HG03025 (cell line): ENCODE data around the gene HK2.
"Not testable (repeated sequence)": the region's sequence is repeated elsewhere in the genome, so short reads cannot be mapped to it uniquely, and the experiment has no call there.

Experiments used
- ATAC-seq: cut with Tn5 transposase; IDR thresholded peaks from one replicate; pipeline ENCODE4 v1.9.1; 2021; ENCODE audit warnings: mild to moderate bottlenecking, moderate library complexity; ENCODE audit not compliant: unreplicated experiment, low FRiP score

Gene HK2

GRCh38 chr2:74833418-74834233 lies at the start of gene HK2:
TSS of gene HK2 (plus strand) at chr2:74834127. CDS start at chr2:74834581, 454 bp downstream.
- peak; percentile 69 for ATAC-seq

- no peak for ATAC-seq
Measured at GRCh38 chr2:74789271-74789670, 44.7 kb upstream of the HK2 start.

- ATAC-seq: no peak
Measured at GRCh38 chr2:74792282-74792681, 41.6 kb upstream of the HK2 start.

GRCh38 chr2:74794878-74795277 lies 39.0 kb upstream of the HK2 start:
- ATAC-seq: not testable (repeated sequence)

- ATAC-seq: no peak
Measured at GRCh38 chr2:74806355-74806839, 27.5 kb upstream of the HK2 start.

- ATAC-seq: no peak
Measured at GRCh38 chr2:74806920-74807319, 27.0 kb upstream of the HK2 start.

GRCh38 chr2:74812787-74813590 lies 20.9 kb upstream of the HK2 start:
- no peak for ATAC-seq

GRCh38 chr2:74814102-74814501 lies 19.8 kb upstream of the HK2 start:
- ATAC-seq: no peak

- ATAC-seq: no peak
Measured at GRCh38 chr2:74815941-74816340, 18.0 kb upstream of the HK2 start.

- no peak for ATAC-seq
Measured at GRCh38 chr2:74816540-74817303, 17.2 kb upstream of the HK2 start.

GRCh38 chr2:74817304-74817675 lies 16.6 kb upstream of the HK2 start:
- no peak for ATAC-seq

- ATAC-seq: no peak
Measured at GRCh38 chr2:74819702-74820101, 14.2 kb upstream of the HK2 start.

GRCh38 chr2:74821177-74822126 lies 12.5 kb upstream of the HK2 start:
- ATAC-seq: no peak

- ATAC-seq: no peak
Measured at GRCh38 chr2:74822771-74823566, 11.0 kb upstream of the HK2 start.

- no peak for ATAC-seq
Measured at GRCh38 chr2:74824679-74825078, 9.2 kb upstream of the HK2 start.

- ATAC-seq: no peak
Measured at GRCh38 chr2:74828543-74828942, 5.4 kb upstream of the HK2 start.

GRCh38 chr2:74831693-74832530 lies 2.0 kb upstream of the HK2 start:
- ATAC-seq: no peak

GRCh38 chr2:74834234-74834791 lies 386 bp downstream of the HK2 start:
- ATAC-seq: peak; percentile 17
